HCT116 (cell line): ENCODE measurements around the gene PAQR7. TPM values are rescaled to one million over a fixed set of nuclear protein-coding genes. Genes with fewer than 3 reads are reported as not detected.

Experiments used
- ATAC-seq: fragments of 200-7000 bp; cut with Tn5 transposase; 2 replicates; pipeline ENCODE4 v1.9.1; 2020; ENCODE audit warnings: mild to moderate bottlenecking, moderate library complexity
- BruUV-seq: library from RNA; stranded (reverse); fragments of 400-500 nt; replicated peaks from 2 replicates; lab custom pipeline; 2021; lab: Mats Ljungman, UMichigan
- CTCF ChIA-PET: fragments of 300-600 bp; sonication (Branson Sonifier 250); formaldehyde crosslinking; loops from one replicate; lab custom pipeline; 2021; ENCODE audit warnings: antibody characterized with exemption; lab: Charles Lee
- POLR2A ChIA-PET: fragments of 300-600, 350-600 bp; sonication (Branson Sonifier 250); formaldehyde crosslinking; loops from one replicate; lab custom pipeline; 2021; ENCODE audit warnings: antibody characterized with exemption; lab: Charles Lee
- RAD21 ChIA-PET, 2 experiments: fragments of 300-600 bp; sonication (Branson Sonifier 250); formaldehyde crosslinking; loops; one replicate each; lab custom pipeline; 2023; ENCODE audit warnings: low total read pairs in 2 of 2; ENCODE audit not compliant: uncharacterized antibody in 2 of 2, unreplicated experiment in 2 of 2, low non-redundant PET in 1 of 2; lab: Charles Lee
- DNase-seq: peaks from one replicate; pipeline ENCODE4 v3.0.0-alpha.2; 2010; ENCODE audit warnings: low read depth, low spot score
- H2AFZ ChIP-seq: fragments of 200-600 bp; shearing (Covaris generic), sonication (generic); 2 replicates; pipeline ENCODE4 v1.6.1; 2017; ENCODE audit warnings: low read depth, mixed run types, mixed read lengths, antibody characterized with exemption, low read length; ENCODE audit not compliant: poor library complexity, severe bottlenecking
- H3K27ac ChIP-seq: 2 replicates; pipeline ENCODE4 v1.5.1; 2012; ENCODE audit warnings: low read depth, low read length
- H3K27me3 ChIP-seq: fragments of 200-600 bp; sonication (generic); 2 replicates; pipeline ENCODE4 v1.6.1; 2016; ENCODE audit warnings: mixed run types, low read length, mixed read lengths; ENCODE audit not compliant: insufficient read depth
- H3K36me3 ChIP-seq, 2 experiments: fragments of 200-500 bp in 1 of 2; fragments of 200-600 bp in 1 of 2; sonication (Bioruptor generic) in 1 of 2; sonication (generic) in 1 of 2; 2 replicates each; pipeline versions ENCODE4 v1.5.1 to v1.6.1; 2014 to 2016; ENCODE audit warnings: low read length in 2 of 2, inconsistent platforms in 1 of 2, mixed read lengths in 1 of 2, mixed run types in 1 of 2; ENCODE audit not compliant: insufficient read depth in 2 of 2, control insufficient read depth in 1 of 2
- H3K4me1 ChIP-seq, 2 experiments: fragments of 200-600 bp in 1 of 2; sonication (generic) in 1 of 2; 2 replicates each; pipeline versions ENCODE4 v1.5.1 to v1.6.1; 2012 to 2017; ENCODE audit warnings: low read length in 2 of 2, inconsistent platforms in 1 of 2, mild to moderate bottlenecking in 1 of 2, mixed read lengths in 1 of 2, mixed run types in 1 of 2, moderate library complexity in 1 of 2; ENCODE audit not compliant: insufficient read depth in 2 of 2, control insufficient read depth in 1 of 2
- H3K4me2 ChIP-seq: fragments of 200-600 bp; sonication (generic); 2 replicates; pipeline ENCODE4 v1.6.1; 2017; ENCODE audit warnings: mixed run types, low read length, mixed read lengths
- H3K4me3 ChIP-seq, 2 experiments: fragments of 200-600 bp in 1 of 2; sonication (generic) in 1 of 2; replicated peaks in 1 of 2; 2 replicates each; pipeline ENCODE4 v1.5.1; 2011 to 2016; ENCODE audit warnings: low read length in 2 of 2, control low read depth in 1 of 2, low read depth in 1 of 2, mild to moderate bottlenecking in 1 of 2, mixed read lengths in 1 of 2, mixed run types in 1 of 2
- H3K79me2 ChIP-seq: fragments of 200-600 bp; sonication (generic); 2 replicates; pipeline ENCODE4 v1.6.1; 2017; ENCODE audit warnings: mild to moderate bottlenecking, mixed run types, low read length, moderate library complexity, mixed read lengths; ENCODE audit not compliant: insufficient read depth
- H3K9ac ChIP-seq: fragments of 200-600 bp; sonication (generic); 2 replicates; pipeline ENCODE4 v1.6.1; 2016; ENCODE audit warnings: low read length, mixed read lengths
- H3K9me2 ChIP-seq: fragments of 200-600 bp; sonication (generic), shearing (Covaris generic); 2 replicates; pipeline ENCODE4 v1.6.1; 2017; ENCODE audit warnings: mixed run types, mild to moderate bottlenecking, moderate library complexity; ENCODE audit not compliant: insufficient read depth
- H3K9me3 ChIP-seq, 2 experiments: fragments of 200-500 bp in 1 of 2; fragments of 200-600 bp in 1 of 2; sonication (Bioruptor generic) in 1 of 2; sonication (generic) in 1 of 2; 2 replicates each; pipeline ENCODE4 v1.6.1; 2014 to 2017; ENCODE audit warnings: low read length in 2 of 2, mixed read lengths in 2 of 2, inconsistent platforms in 1 of 2, low read depth in 1 of 2, mild to moderate bottlenecking in 1 of 2, mixed run types in 1 of 2, moderate library complexity in 1 of 2; ENCODE audit not compliant: control insufficient read depth in 1 of 2, insufficient read depth in 1 of 2
- H4K20me1 ChIP-seq: fragments of 200-600 bp; sonication (generic), shearing (Covaris generic); 2 replicates; pipeline ENCODE4 v1.6.1; 2017; ENCODE audit warnings: mixed run types, mild to moderate bottlenecking, moderate library complexity; ENCODE audit not compliant: insufficient read depth
- CBX3 ChIP-seq: IDR thresholded peaks from 2 replicates; pipeline ENCODE4 v1.6.1; 2012; ENCODE audit warnings: low read depth
- CEBPB ChIP-seq: IDR thresholded peaks from 2 replicates; pipeline ENCODE4 v1.6.1; 2012; ENCODE audit warnings: low read depth
- EGR1 ChIP-seq: IDR thresholded peaks from 2 replicates; pipeline ENCODE4 v1.6.1; 2012; ENCODE audit warnings: low read depth
- ELF1 ChIP-seq: IDR thresholded peaks from 2 replicates; pipeline ENCODE4 v1.6.1; 2012; ENCODE audit warnings: low read depth, borderline replicate concordance
- EZH2 ChIP-seq: fragments of 200-600 bp; sonication (generic); IDR thresholded peaks from 2 replicates; pipeline ENCODE4 v1.6.1; 2017; ENCODE audit warnings: antibody characterized with exemption, mixed run types
- EZH2phosphoT487 ChIP-seq: fragments of 200-600 bp; IDR thresholded peaks from 2 replicates; pipeline ENCODE4 v1.6.1; 2018; ENCODE audit warnings: antibody characterized with exemption, borderline replicate concordance
- FOSL1 ChIP-seq: IDR thresholded peaks from 2 replicates; pipeline ENCODE4 v1.6.1; 2012; ENCODE audit warnings: low read depth
- JUND ChIP-seq: IDR thresholded peaks from 2 replicates; pipeline ENCODE4 v1.6.1; 2012
- POLR2AphosphoS5 ChIP-seq: IDR thresholded peaks from 2 replicates; pipeline ENCODE4 v1.6.1; 2011; ENCODE audit warnings: mild to moderate bottlenecking, low read depth, low read length, moderate library complexity
- RAD21 ChIP-seq: IDR thresholded peaks from 2 replicates; pipeline ENCODE4 v1.6.1; 2012; ENCODE audit warnings: low read depth, mild to moderate bottlenecking
- SIN3A ChIP-seq: IDR thresholded peaks from 2 replicates; pipeline ENCODE4 v1.6.1; 2012; ENCODE audit warnings: low read depth
- SRF ChIP-seq: IDR thresholded peaks from 2 replicates; pipeline ENCODE4 v1.6.1; 2012; ENCODE audit warnings: low read depth
- TCF7L2 ChIP-seq: IDR thresholded peaks from 2 replicates; pipeline ENCODE4 v1.7.0; 2011; ENCODE audit warnings: borderline replicate concordance, inconsistent platforms; ENCODE audit not compliant: insufficient read depth, insufficient read length; ENCODE audit errors: extremely low read depth
- YY1 ChIP-seq: IDR thresholded peaks from 2 replicates; pipeline ENCODE4 v1.6.1; 2011; ENCODE audit warnings: low read length, low read depth, moderate library complexity, mild to moderate bottlenecking; ENCODE audit not compliant: insufficient replicate concordance; ENCODE audit errors: extremely low read depth
- intact Hi-C: fragments of 100-400 bp; cut with micrococcal nuclease; formaldehyde crosslinking; loops from 2 replicates; pipeline ENCODE4 v1.10.0; 2022
- total RNA-seq: library from RNA; stranded (reverse); gene quantifications from one replicate; pipeline ENCODE4 v1.2.1, GENCODE V29; 2021; ENCODE audit not compliant: unreplicated experiment
- TF ChIP-seq, protein P1 (sequence below): IDR thresholded peaks from 2 replicates; pipeline ENCODE4 v1.6.1; 2012
- TF ChIP-seq, protein P2 (sequence below): IDR thresholded peaks from 2 replicates; pipeline ENCODE4 v1.6.1; 2012

Gene PAQR7
- total RNA-seq, 1 experiment from 2014 or later: 13.1 TPM

DNA sequence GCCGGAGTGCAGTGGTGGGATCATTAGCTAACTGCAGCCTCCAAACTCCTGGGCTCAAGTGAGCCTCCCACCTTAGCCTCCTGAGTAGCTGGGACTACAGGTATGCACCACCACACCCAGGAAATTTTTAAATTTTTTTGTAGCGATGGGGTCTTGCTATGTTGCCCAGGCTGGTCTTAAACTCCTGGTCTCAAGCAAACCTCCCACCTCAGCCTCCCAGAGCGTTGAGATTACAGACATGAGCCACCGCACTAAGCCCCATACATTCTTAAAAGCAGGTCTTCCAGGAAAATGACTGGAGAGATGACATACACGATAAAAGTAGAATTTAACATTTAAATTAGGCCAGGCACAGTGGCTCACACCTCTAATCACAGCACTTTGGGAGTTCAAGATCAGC, 42.4 kb downstream of the PAQR7 start:
- CTCF ChIA-PET: no interaction called here
- POLR2A ChIA-PET: no interaction called here
- intact Hi-C loops: no loop called here
- DNase-seq (no peak), ATAC-seq (no peak)
- RAD21 ChIA-PET: no interaction called here
- Histone ChIP-seq H3K4me3 (no peak overlapping the region), H2AFZ (no peak overlapping the region), H3K4me2 (no peak overlapping the region), H3K9ac (no peak overlapping the region), H3K27ac (no peak overlapping the region), H3K79me2 (peaks cover 60% of the 10 kb centered on the region), H3K4me1 (peaks cover 0 to 3% of the 10 kb centered on the region in 2 experiments; a peak in 1 of 4 replicates), H3K27me3 (no peaks in the 10 kb centered on the region), H3K36me3 (peaks cover 50 to 59% of the 10 kb centered on the region in 2 experiments), H3K9me2 (no peaks in the 10 kb centered on the region), H4K20me1 (no peaks in the 10 kb centered on the region; the same call in 1 of the 2 replicates), H3K9me3 (no peaks in the 10 kb centered on the region)
- no peak for TF ChIP-seq TCF7L2
- TF ChIP-seq CEBPB: no peak
- no peak for TF ChIP-seq JUND
- no peak for TF ChIP-seq EGR1
- no peak for TF ChIP-seq FOSL1
- TF ChIP-seq SRF: no peak
- no peak for TF ChIP-seq RAD21
- no peak for TF ChIP-seq SIN3A
- TF ChIP-seq EZH2phosphoT487: no peak
- TF ChIP-seq, protein P1, sequence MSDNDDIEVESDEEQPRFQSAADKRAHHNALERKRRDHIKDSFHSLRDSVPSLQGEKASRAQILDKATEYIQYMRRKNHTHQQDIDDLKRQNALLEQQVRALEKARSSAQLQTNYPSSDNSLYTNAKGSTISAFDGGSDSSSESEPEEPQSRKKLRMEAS: no peak
- TF ChIP-seq POLR2AphosphoS5: no peak
- no peak for TF ChIP-seq ELF1
- TF ChIP-seq, protein P2, sequence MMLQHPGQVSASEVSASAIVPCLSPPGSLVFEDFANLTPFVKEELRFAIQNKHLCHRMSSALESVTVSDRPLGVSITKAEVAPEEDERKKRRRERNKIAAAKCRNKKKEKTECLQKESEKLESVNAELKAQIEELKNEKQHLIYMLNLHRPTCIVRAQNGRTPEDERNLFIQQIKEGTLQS: no peak
- TF ChIP-seq CBX3: no peak
- no peak for TF ChIP-seq EZH2
- TF ChIP-seq YY1: no peak
- BruUV-seq: no TSS peak
